ENCODE data around the gene STRA6. TPM values are rescaled to one million over a fixed set of nuclear protein-coding genes. Genes with fewer than 3 reads are reported as not detected.

Gene STRA6, protein sequence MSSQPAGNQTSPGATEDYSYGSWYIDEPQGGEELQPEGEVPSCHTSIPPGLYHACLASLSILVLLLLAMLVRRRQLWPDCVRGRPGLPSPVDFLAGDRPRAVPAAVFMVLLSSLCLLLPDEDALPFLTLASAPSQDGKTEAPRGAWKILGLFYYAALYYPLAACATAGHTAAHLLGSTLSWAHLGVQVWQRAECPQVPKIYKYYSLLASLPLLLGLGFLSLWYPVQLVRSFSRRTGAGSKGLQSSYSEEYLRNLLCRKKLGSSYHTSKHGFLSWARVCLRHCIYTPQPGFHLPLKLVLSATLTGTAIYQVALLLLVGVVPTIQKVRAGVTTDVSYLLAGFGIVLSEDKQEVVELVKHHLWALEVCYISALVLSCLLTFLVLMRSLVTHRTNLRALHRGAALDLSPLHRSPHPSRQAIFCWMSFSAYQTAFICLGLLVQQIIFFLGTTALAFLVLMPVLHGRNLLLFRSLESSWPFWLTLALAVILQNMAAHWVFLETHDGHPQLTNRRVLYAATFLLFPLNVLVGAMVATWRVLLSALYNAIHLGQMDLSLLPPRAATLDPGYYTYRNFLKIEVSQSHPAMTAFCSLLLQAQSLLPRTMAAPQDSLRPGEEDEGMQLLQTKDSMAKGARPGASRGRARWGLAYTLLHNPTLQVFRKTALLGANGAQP
- 41.7 to 72.7 TPM (median 62.4 TPM) in 5 replicates for total RNA-seq (2022; extraction: Qiagen RNA extraction; ENCODE audit: low read depth)

GRCh38 chr15:74202452-74203401, at the start of gene STRA6:
Gene STRA6 (minus strand): TSS chr15:74202787. CDS start chr15:74202267, 520 bp downstream.

DNA sequence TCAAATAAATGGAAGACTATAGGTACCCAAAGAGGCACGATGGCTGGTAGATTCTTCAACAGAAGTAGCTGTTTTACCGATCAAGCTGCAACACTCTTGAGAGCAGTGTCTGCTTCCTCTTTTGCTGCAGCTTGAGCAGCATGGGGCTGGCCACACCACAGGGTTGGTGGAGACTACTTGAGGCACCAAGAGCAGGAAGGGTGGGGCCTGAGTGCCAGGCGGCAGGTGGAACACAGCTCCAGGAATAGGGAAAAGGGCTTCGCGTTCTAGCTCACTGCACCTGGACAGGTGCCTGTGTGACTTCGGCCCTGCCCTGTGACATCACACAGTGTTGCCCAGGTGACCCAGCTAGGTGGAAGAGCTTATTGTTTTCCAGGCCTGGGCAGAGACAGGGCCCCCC, 33.4 kb upstream of the STRA6 start, which contains the start of gene CCDC33:
CCDC33 (plus strand) TSS at position 365 of the 400 bp plus-strand sequence. CDS start 394 bp downstream, outside the sequence.

DNA sequence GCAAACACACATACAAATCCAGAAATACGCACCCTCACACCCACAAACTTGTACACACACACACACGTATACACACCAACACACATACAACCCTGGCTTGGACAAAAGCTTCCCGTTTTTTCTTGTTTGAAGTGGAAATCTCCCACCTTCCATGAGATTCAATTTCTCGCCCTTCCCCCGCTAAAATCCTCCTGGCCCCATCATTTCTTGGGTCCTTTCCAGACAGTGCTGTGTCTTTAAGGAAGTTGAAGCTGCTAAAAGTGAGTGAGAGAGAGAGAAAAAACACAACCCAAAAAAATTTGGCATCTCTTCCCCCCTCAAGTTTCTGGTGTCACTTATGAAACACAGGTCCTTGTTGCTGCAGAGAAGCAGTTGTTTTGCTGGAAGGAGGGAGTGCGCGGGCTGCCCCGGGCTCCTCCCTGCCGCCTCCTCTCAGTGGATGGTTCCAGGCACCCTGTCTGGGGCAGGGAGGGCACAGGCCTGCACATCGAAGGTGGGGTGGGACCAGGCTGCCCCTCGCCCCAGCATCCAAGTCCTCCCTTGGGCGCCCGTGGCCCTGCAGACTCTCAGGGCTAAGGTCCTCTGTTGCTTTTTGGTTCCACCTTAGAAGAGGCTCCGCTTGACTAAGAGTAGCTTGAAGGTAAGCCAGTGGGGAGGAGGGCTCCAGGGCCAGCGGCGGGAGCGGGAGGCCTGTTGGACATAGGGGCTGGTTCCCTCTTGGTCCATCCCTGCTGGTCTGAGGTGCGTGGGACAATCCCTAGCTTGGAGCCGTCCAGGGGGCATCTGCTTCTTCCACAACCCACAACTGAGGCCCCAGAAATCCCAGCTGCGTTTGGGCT, 29.0 kb downstream of the STRA6 start, which contains the start of gene ISLR:
ISLR (plus strand) TSS at position 331 of the 839 bp plus-strand sequence. CDS start 1,149 bp downstream, outside the sequence.

DNA sequence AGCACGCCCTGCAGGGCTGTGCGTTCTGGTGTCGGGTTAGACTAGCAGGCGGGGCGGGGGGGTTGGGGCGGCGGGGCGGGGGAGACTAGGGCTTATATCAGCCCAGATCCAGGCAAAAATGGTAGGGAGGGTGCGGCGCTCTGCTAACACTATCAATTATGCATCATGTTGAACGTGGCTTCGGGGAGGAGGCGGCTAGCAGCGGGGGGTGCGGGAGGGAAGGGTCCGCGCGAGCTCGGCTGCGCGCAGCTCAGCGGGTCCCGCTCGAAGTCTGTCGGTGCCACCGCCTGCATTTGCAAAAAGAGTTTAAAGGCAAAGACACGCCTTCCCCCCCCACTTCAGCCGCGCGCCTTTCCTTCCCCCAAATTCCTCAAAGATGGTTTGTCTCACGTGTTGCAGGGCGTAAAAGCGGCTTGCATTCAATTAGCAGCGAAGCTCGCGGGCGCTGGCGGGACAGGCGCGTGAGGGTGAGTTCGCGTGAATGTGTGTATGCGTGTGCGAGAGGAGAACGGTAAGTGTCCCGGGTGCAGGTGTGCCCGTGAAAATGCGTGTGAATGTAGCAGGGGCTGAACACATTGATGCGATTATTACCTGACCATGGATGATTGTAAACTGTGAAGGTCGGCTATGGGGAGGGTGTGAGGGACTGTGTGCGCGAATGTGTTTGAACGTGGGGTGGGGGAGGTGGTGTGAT, 72.3 kb downstream of the STRA6 start, which contains the start of gene ISLR2:
ISLR2 (plus strand) TSS at position 432 of the 694 bp plus-strand sequence. CDS start 2,169 bp downstream, outside the sequence.

Other genes with a start within 250 kb of the STRA6 start
- gene STOML1, start 210.5 kb downstream of the STRA6 start, total RNA-seq (2022; extraction: Qiagen RNA extraction; ENCODE audit: low read depth): 8.4 to 12.3 TPM (median 10.5 TPM) in 5 replicates
- 10.5 to 17.3 TPM (median 14.8 TPM) in 5 replicates for gene PML, start 208.1 kb downstream of the STRA6 start, total RNA-seq (2022; extraction: Qiagen RNA extraction; ENCODE audit: low read depth)
- gene GOLGA6A, start 120.2 kb downstream of the STRA6 start, total RNA-seq (2022; extraction: Qiagen RNA extraction; ENCODE audit: low read depth): 0.07 to 0.13 TPM (median 0.08 TPM) in 4 of 5 replicates, not detected in the other
- 0.15 to 0.29 TPM (median 0.20 TPM) in 4 of 5 replicates, not detected in the other for gene ISLR2, start 72.2 kb downstream of the STRA6 start, total RNA-seq (2022; extraction: Qiagen RNA extraction; ENCODE audit: low read depth)
- 0.14 to 0.59 TPM (median 0.25 TPM) in 5 replicates for gene ISLR, start 29.1 kb downstream of the STRA6 start, total RNA-seq (2022; extraction: Qiagen RNA extraction; ENCODE audit: low read depth)
- gene CCDC33, start 33.5 kb upstream of the STRA6 start, total RNA-seq (2022; extraction: Qiagen RNA extraction; ENCODE audit: low read depth): 5.2 to 7.0 TPM (median 6.0 TPM) in 5 replicates
- gene CYP11A1, start 164.9 kb upstream of the STRA6 start, total RNA-seq (2022; extraction: Qiagen RNA extraction; ENCODE audit: low read depth): not detected in 5 replicates
- 2.9 to 4.7 TPM (median 4.0 TPM) in 5 replicates for gene SEMA7A, start 231.2 kb upstream of the STRA6 start, total RNA-seq (2022; extraction: Qiagen RNA extraction; ENCODE audit: low read depth)